T-cell (primary cell): ENCODE data around the gene CTU1. TPM values are rescaled to one million over a fixed set of nuclear protein-coding genes. Genes with fewer than 3 reads are reported as not detected.
A peak's percentile ranks its signal among the peaks of the same experiment; 100 is the strongest.

Experiments
- ATAC-seq, 4 experiments: fragments of 200-7000 bp in 3 of 4; fragments of 150-1000 bp in 1 of 4; cut with Tn5 transposase; replicated peaks in 1 of 4; 1 replicate in 3 of 4; 2 replicates in 1 of 4; pipeline ENCODE4 v1.10.0; 2021; ENCODE audit warnings: moderate library complexity in 3 of 4, mild to moderate bottlenecking in 2 of 4, moderate number of reproducible peaks in 1 of 4
- CTCF ChIA-PET, 2 donors: fragments of 300-600 bp; sonication (Branson Sonifier 250); formaldehyde crosslinking; loops; one replicate each; lab custom pipeline; 2022; ENCODE audit warnings: antibody characterized with exemption in 2 of 2; lab: Charles Lee
- POLR2A ChIA-PET, 2 donors: fragments of 300-600 bp; sonication (Branson Sonifier 250); formaldehyde crosslinking; loops; one replicate each; lab custom pipeline; 2022; ENCODE audit warnings: antibody characterized with exemption in 2 of 2; lab: Charles Lee
- DNase-seq, 35 experiments: peaks; one replicate each; pipeline versions ENCODE4 v3.0.0 to v3.0.0-alpha.2; 2013 to 2023
- H3K27ac ChIP-seq: one replicate; pipeline ENCODE4 v1.5.1; 2013; ENCODE audit warnings: low read length
- H3K27me3 ChIP-seq, 2 experiments: replicated peaks in 1 of 2; 1 replicate in 1 of 2; 2 replicates in 1 of 2; pipeline versions ENCODE4 v1.6.1 to v1.7.0; 2013; ENCODE audit warnings: low read length in 1 of 2, mixed read lengths in 1 of 2; ENCODE audit not compliant: control insufficient read depth in 2 of 2, insufficient read depth in 2 of 2; ENCODE audit errors: extremely low read depth in 1 of 2
- H3K36me3 ChIP-seq, 2 donors: 1 replicate in 1 of 2; 2 replicates in 1 of 2; pipeline versions ENCODE4 v1.6.1 to v1.7.0; 2013; ENCODE audit warnings: low read length in 1 of 2; ENCODE audit not compliant: control insufficient read depth in 2 of 2, insufficient read depth in 1 of 2; ENCODE audit errors: extremely low read depth in 1 of 2
- H3K4me1 ChIP-seq, 2 experiments: 1 replicate in 1 of 2; 2 replicates in 1 of 2; pipeline versions ENCODE4 v1.6.1 to v1.7.0; 2013; ENCODE audit warnings: low read length in 2 of 2, mixed read lengths in 1 of 2; ENCODE audit not compliant: insufficient read depth in 2 of 2, control insufficient read depth in 1 of 2; ENCODE audit errors: extremely low read depth in 1 of 2
- H3K4me3 ChIP-seq, 2 donors: 1 replicate in 1 of 2; 2 replicates in 1 of 2; pipeline versions ENCODE4 v1.5.1 to v1.7.0; 2013; ENCODE audit warnings: mild to moderate bottlenecking in 2 of 2, low read length in 1 of 2, moderate library complexity in 1 of 2; ENCODE audit not compliant: control insufficient read depth in 1 of 2; ENCODE audit errors: extremely low read depth in 1 of 2
- H3K9me3 ChIP-seq: 2 replicates; pipeline ENCODE4 v1.7.0; 2013
- H3K27ac Mint-ChIP-seq, 2 donors: one replicate each; pipeline ENCODE4 v1.8.0; 2020 to 2021; ENCODE audit warnings: mild to moderate bottlenecking in 2 of 2, mixed read lengths in 2 of 2
- H3K27me3 Mint-ChIP-seq, 2 donors: one replicate each; pipeline ENCODE4 v1.8.0; 2021 to 2022; ENCODE audit warnings: mixed read lengths in 2 of 2
- H3K36me3 Mint-ChIP-seq: one replicate; pipeline ENCODE4 v1.8.0; 2021; ENCODE audit warnings: mixed read lengths
- H3K4me1 Mint-ChIP-seq, 3 donors: one replicate each; pipeline ENCODE4 v1.8.0; 2020 to 2022; ENCODE audit warnings: mixed read lengths in 3 of 3, mild to moderate bottlenecking in 1 of 3
- H3K4me3 Mint-ChIP-seq, 3 donors: one replicate each; pipeline ENCODE4 v1.8.0; 2020 to 2022; ENCODE audit warnings: mild to moderate bottlenecking in 3 of 3, mixed read lengths in 3 of 3, moderate library complexity in 3 of 3
- H3K9me3 Mint-ChIP-seq, 3 donors: one replicate each; pipeline ENCODE4 v1.8.0; 2020 to 2022; ENCODE audit warnings: mixed read lengths in 3 of 3
- WGBS: methylation state at CpG from one replicate; pipeline ENCODE4 v1.1.5; 2013; ENCODE audit warnings: missing lambda C conversion rate; ENCODE audit not compliant: insufficient coverage; 5-methylcytosine and 5-hydroxymethylcytosine counted together
- total RNA-seq, 35 experiments: library from RNA in 6 of 35; stranded (reverse) in 6 of 35; fragments of 120-200 nt in 1 of 35; gene quantifications; one replicate each; pipeline versions ENCODE4 v1.2.1 to v1.2.4 and lab custom pipeline; 2013 to 2026

CTU1 gene
- total RNA-seq, 5 donors from 2014 or later (not counting 1 experiment from before 2014, with no cell fraction given), result 3.2 to 18.1 (median 15.9) TPM

- Mint-ChIP-seq H3K27me3 (peaks cover 0 to 14% of the 10 kb centered on the region in 2 donors), H3K36me3 (no peaks in the 10 kb centered on the region), H3K27ac (no peak overlapping the region), H3K4me1 (peaks cover 33 to 58% (median 50%) of the 10 kb centered on the region in 3 donors), H3K4me3 (peak overlapping the region in 1 of 3 donors; percentile 70), H3K9me3 (no peaks in the 10 kb centered on the region)
- Histone ChIP-seq H3K27ac (peak overlapping the region; percentile 14), H3K4me3 (no peak overlapping the region), H3K36me3 (no peaks in the 10 kb centered on the region), H3K4me1 (peaks cover 10 to 42% of the 10 kb centered on the region in 2 experiments), H3K27me3 (peaks cover 0 to 8% of the 10 kb centered on the region in 2 experiments), H3K9me3 (no peaks in the 10 kb centered on the region)
- ATAC-seq (no peak), DNase-seq (no peak)
- ChIA-PET CTCF (interaction anchor here in 1 of 2 donors (1.1 kb wide), 1 partner anchor 15 kb away, joined by 4 read pairs; no protein-coding TSS in a partner anchor), POLR2A (no interaction called here)
- 63% methylated on average over 3 of the region's 8 CpGs for WGBS
Measured at GRCh38 chr19:51135986-51136762, 28.0 kb upstream of the CTU1 start.

GRCh38 chr19:51135004-51135403, 26.8 kb upstream of the CTU1 start:
- no peaks in the 10 kb centered on the region for H3K36me3 Mint-ChIP-seq
- H3K9me3 ChIP-seq, result no peaks in the 10 kb centered on the region
- ChIA-PET POLR2A (no interaction called here), CTCF (interaction anchor here in 1 of 2 donors (1.1 kb wide), 1 partner anchor 14 kb away, joined by 4 read pairs; no protein-coding TSS in a partner anchor)
- no peak for ATAC-seq
- no peak overlapping the region for H3K27ac Mint-ChIP-seq
- H3K27ac ChIP-seq, result no peak overlapping the region
- WGBS, result no CpG with 5 or more reads among the region's 5 CpGs
- peaks cover 0 to 9% of the 10 kb centered on the region in 2 donors for H3K27me3 Mint-ChIP-seq
- no peaks in the 10 kb centered on the region for H3K9me3 Mint-ChIP-seq
- H3K36me3 ChIP-seq, result no peaks in the 10 kb centered on the region
- peaks cover 0 to 7% of the 10 kb centered on the region in 2 experiments for H3K27me3 ChIP-seq
- peaks cover 44 to 69% (median 60%) of the 10 kb centered on the region in 3 donors for H3K4me1 Mint-ChIP-seq
- H3K4me1 ChIP-seq, result peaks cover 20 to 54% of the 10 kb centered on the region in 2 experiments
- no peak for DNase-seq
- H3K4me3 Mint-ChIP-seq, result no peak overlapping the region
- no peak overlapping the region for H3K4me3 ChIP-seq

GRCh38 chr19:51131780-51132680, 23.8 kb upstream of the CTU1 start:
- DNase-seq (peak in 29 of 35 experiments; percentile 22 to 59 (median 42)), ATAC-seq (peak; percentile 80 to 90 (median 86))
- Histone ChIP-seq H3K4me3 (peak overlapping the region in 1 of 2 donors; percentile 17), H3K36me3 (no peaks in the 10 kb centered on the region), H3K9me3 (no peaks in the 10 kb centered on the region), H3K27ac (peak overlapping the region; percentile 12), H3K27me3 (no peaks in the 10 kb centered on the region), H3K4me1 (peaks cover 39 to 67% of the 10 kb centered on the region in 2 experiments)
- Mint-ChIP-seq H3K27me3 (peaks cover 0 to 1% of the 10 kb centered on the region in 2 donors), H3K27ac (peak overlapping the region; percentile 94), H3K9me3 (no peaks in the 10 kb centered on the region), H3K4me1 (peaks cover 60 to 71% (median 69%) of the 10 kb centered on the region in 3 donors), H3K36me3 (no peaks in the 10 kb centered on the region), H3K4me3 (peak overlapping the region; percentile 62 to 77 (median 74))
- CTCF ChIA-PET, result no interaction called here
- POLR2A ChIA-PET, result interaction anchor here in 1 of 2 donors (0.7 kb wide), 1 partner anchor 473 kb away, joined by 7 read pairs; no protein-coding TSS in a partner anchor
- 55% methylated on average over 20 of the region's 24 CpGs for WGBS

- Histone ChIP-seq H3K36me3 (no peaks in the 10 kb centered on the region), H3K27me3 (no peaks in the 10 kb centered on the region), H3K9me3 (no peaks in the 10 kb centered on the region), H3K27ac (peak overlapping the region; percentile 27), H3K4me1 (peaks cover 42 to 80% of the 10 kb centered on the region in 2 experiments), H3K4me3 (no peak overlapping the region)
- H3K36me3 Mint-ChIP-seq, result no peaks in the 10 kb centered on the region
- H3K4me3 Mint-ChIP-seq, result peak overlapping the region in 1 of 3 donors; percentile 77
- H3K4me1 Mint-ChIP-seq, result peaks cover 67 to 74% (median 73%) of the 10 kb centered on the region in 3 donors
- peak overlapping the region; percentile 69 to 80 for H3K27ac Mint-ChIP-seq
- no peaks in the 10 kb centered on the region for H3K9me3 Mint-ChIP-seq
- peaks cover 0 to 1% of the 10 kb centered on the region in 2 donors for H3K27me3 Mint-ChIP-seq
- no peak for DNase-seq
- CTCF ChIA-PET, result no interaction called here
- POLR2A ChIA-PET, result no interaction called here
- no peak for ATAC-seq
- 96% methylated on average over 6 of the region's 8 CpGs for WGBS
Measured at GRCh38 chr19:51129716-51130115, 21.5 kb upstream of the CTU1 start.

GRCh38 chr19:51128227-51128626, 20.0 kb upstream of the CTU1 start:
- peaks cover 0 to 1% of the 10 kb centered on the region in 2 donors for H3K27me3 Mint-ChIP-seq

GRCh38 chr19:51127755-51128154, 19.5 kb upstream of the CTU1 start:
- CTCF ChIA-PET, result no interaction called here
- Histone ChIP-seq H3K27me3 (no peaks in the 10 kb centered on the region), H3K27ac (peak overlapping the region; percentile 43), H3K4me1 (peaks cover 59 to 96% of the 10 kb centered on the region in 2 experiments), H3K36me3 (no peaks in the 10 kb centered on the region), H3K9me3 (no peaks in the 10 kb centered on the region), H3K4me3 (peak overlapping the region in 1 of 2 donors; percentile 32)
- Mint-ChIP-seq H3K27me3 (peaks cover 0 to 1% of the 10 kb centered on the region in 2 donors), H3K4me1 (peaks cover 86 to 90% (median 87%) of the 10 kb centered on the region in 3 donors), H3K36me3 (no peaks in the 10 kb centered on the region), H3K27ac (peak overlapping the region; percentile 92 to 97), H3K4me3 (peak overlapping the region; percentile 28 to 77 (median 43)), H3K9me3 (no peaks in the 10 kb centered on the region)
- no CpG with 5 or more reads among the region's 4 CpGs for WGBS
- POLR2A ChIA-PET, result no interaction called here
- DNase-seq (peak in 2 of 35 experiments; percentile 21 to 35), ATAC-seq (peak in 1 of 4 experiments; percentile 7)

More at GRCh38 chr19:51128227-51128626, 20.0 kb upstream of the CTU1 start:
- DNase-seq, result no peak
- H3K27ac ChIP-seq, result peak overlapping the region; percentile 43
- ATAC-seq, result no peak
- Mint-ChIP-seq H3K9me3 (no peaks in the 10 kb centered on the region), H3K4me3 (peak overlapping the region in 2 of 3 donors; percentile 18 to 77), H3K36me3 (no peaks in the 10 kb centered on the region), H3K4me1 (peaks cover 82 to 85% (median 84%) of the 10 kb centered on the region in 3 donors), H3K27ac (peak overlapping the region; percentile 92 to 97)
- CTCF ChIA-PET, result no interaction called here
- no peaks in the 10 kb centered on the region for H3K27me3 ChIP-seq
- H3K36me3 ChIP-seq, result no peaks in the 10 kb centered on the region
- no peak overlapping the region for H3K4me3 ChIP-seq
- POLR2A ChIA-PET, result no interaction called here
- WGBS, result 89% methylated on average over 6 of the region's 7 CpGs
- H3K4me1 ChIP-seq, result peaks cover 56 to 94% of the 10 kb centered on the region in 2 experiments
- H3K9me3 ChIP-seq, result no peaks in the 10 kb centered on the region
